Stomach smooth muscle (tissue), 2 donors: ENCODE measurements around the gene DLG4.
"Not testable (repeated sequence)": the region's sequence is repeated elsewhere in the genome, so short reads cannot be mapped to it uniquely, and the experiment has no call there.

ENCODE experiments used
- H3K27ac ChIP-seq: one replicate; pipeline ENCODE4 v1.7.0; 2013; ENCODE audit warnings: mild to moderate bottlenecking, low read length, inconsistent platforms
- H3K27me3 ChIP-seq, 2 donors: one replicate each; pipeline ENCODE4 v1.7.0; 2013; ENCODE audit warnings: low read length in 2 of 2; ENCODE audit not compliant: insufficient read depth in 2 of 2, control insufficient read depth in 1 of 2
- H3K36me3 ChIP-seq, 2 donors: one replicate each; pipeline ENCODE4 v1.7.0; 2013; ENCODE audit warnings: low read length in 2 of 2; ENCODE audit not compliant: control insufficient read depth in 2 of 2, insufficient read depth in 2 of 2
- H3K4me1 ChIP-seq: one replicate; pipeline ENCODE4 v1.7.0; 2013; ENCODE audit warnings: low read length; ENCODE audit not compliant: control insufficient read depth, insufficient read depth
- H3K4me3 ChIP-seq, 2 donors: one replicate each; pipeline ENCODE4 v1.7.0; 2013; ENCODE audit warnings: low read length in 2 of 2
- H3K9ac ChIP-seq, 2 donors: one replicate each; pipeline ENCODE4 v1.7.0; 2013; ENCODE audit warnings: low read length in 2 of 2, mild to moderate bottlenecking in 1 of 2
- H3K9me3 ChIP-seq, 2 donors: one replicate each; pipeline ENCODE4 v1.7.0; 2013; ENCODE audit warnings: low read length in 2 of 2; ENCODE audit not compliant: control insufficient read depth in 2 of 2
- donor health status: healthy.
- donor health status: Pancreatic carcinoma.

DLG4 gene

DNA sequence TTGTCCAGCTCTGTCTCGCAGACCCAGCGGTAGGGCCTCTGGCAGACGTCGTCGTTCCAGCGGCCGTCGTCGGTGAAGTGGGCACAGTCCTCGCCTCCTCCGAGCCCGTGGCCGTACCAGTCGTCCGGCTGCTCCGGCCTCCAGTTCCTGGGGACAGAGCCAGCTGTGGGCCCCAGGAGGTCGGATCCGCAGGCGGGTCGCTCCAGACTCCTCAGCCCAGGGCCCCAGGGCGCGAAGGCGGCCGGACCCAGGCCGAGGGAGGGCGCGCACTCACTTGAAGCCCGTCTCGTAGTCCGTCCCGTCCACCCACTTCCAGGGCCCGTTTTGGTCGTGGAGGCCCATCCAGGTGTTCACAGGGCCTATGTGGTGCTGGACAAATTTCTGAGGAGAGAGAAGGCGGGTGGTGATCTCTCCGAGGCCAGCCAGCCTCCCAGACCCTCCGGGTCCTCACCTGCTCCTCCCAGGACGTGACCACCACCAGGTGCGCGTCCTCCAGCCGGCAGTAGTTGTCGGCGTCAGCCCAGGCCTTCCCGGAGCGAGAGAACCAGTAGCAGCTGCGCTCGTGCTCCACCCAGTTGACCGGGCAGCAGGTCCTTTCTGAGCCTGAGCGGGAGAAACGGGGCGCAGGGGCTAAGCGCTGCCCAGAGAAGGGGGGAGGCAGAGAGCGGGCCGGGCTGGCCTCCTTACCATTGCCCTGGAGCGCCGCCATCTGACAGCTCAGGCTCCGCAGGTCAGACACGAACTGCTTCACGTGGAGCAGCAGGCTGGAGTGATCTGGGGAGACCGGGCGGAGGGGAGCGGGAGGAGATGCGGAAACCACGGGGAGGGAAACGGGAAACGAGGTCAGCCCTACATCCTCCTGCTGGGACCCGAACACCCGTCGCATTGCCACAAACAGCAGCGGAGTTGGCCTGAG is 45.7 kb downstream of the DLG4 start:
- Histone ChIP-seq H3K4me3 (peak overlapping the region in 1 of 2 donors; percentile 49), H3K27me3 (peaks cover 36 to 41% of the 10 kb centered on the region in 2 donors), H3K9me3 (no peaks in the 10 kb centered on the region), H3K4me1 (peaks cover 19% of the 10 kb centered on the region), H3K36me3 (no peaks in the 10 kb centered on the region), H3K9ac (no peak overlapping the region), H3K27ac (no peak overlapping the region)

DNA sequence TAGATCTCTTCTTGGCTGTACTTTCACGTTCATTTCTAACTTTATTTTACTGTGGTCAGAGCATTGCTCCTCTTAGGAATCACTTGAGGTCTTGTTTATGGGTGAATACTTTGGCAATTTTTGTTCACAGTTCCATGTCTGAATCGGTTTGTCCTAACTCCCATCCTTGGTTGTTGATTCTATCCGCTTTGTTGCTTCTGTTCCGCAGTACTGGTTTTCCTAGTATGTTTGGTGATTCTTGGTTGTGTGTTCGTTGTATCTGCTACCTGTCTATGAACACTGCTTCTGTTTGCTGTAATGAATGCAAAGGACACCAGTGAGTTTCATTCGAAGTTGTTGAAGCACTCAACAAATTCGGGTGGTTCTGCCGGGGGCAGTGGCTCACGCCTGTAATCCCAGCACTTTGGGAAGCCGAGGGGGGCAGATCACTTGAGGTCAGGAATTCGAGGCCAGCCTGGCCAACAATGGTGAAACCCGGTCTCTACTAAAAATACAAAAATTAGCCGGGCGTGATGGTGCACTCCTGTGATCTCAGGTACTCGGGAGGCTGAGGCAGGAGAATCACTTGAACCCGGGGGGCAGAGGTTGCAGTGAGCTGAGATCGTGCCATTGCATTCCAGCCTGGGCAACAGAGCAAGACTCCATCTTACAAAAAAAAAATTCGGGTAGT is 47.0 kb downstream of the DLG4 start:
- H3K36me3 ChIP-seq, H3K4me3 ChIP-seq, H3K9ac ChIP-seq, H3K9me3 ChIP-seq, H3K27ac ChIP-seq: not testable (repeated sequence)
- H3K27me3 ChIP-seq = peaks cover 28 to 34% of the 10 kb centered on the region in 2 donors
- H3K4me1 ChIP-seq = peaks cover 12% of the 10 kb centered on the region

- H3K27ac ChIP-seq, H3K36me3 ChIP-seq, H3K4me3 ChIP-seq, H3K4me1 ChIP-seq, H3K9me3 ChIP-seq, H3K9ac ChIP-seq: not testable (repeated sequence)
- H3K27me3 ChIP-seq = peaks cover 8 to 13% of the 10 kb centered on the region in 2 donors
Observed at GRCh38 chr17:7169565-7169908, 50.1 kb downstream of the DLG4 start.

- H3K9me3 ChIP-seq, H3K27me3 ChIP-seq, H3K4me3 ChIP-seq, H3K9ac ChIP-seq, H3K27ac ChIP-seq, H3K4me1 ChIP-seq, H3K36me3 ChIP-seq: not testable (repeated sequence)
Observed at GRCh38 chr17:7168841-7169564, 50.6 kb downstream of the DLG4 start.

DNA sequence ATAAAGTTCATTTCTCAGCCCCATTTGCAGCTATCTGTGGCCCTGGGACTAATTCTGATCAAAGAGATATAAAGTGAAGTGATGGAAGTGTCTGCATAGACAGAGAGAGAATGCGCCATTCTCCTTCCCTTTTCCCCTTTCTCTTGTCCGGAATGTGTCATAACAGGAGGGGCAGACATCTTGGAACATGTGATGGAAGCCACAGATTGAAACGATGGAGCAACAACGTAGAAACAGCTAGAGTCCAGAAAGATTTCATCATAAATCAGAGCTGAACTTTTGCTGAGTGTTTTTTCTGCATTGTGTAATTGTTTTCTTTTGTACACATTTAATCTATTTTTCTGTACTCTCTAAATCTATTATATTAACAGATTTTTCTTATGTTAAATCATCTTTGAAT is 51.8 kb downstream of the DLG4 start:
- H3K9ac ChIP-seq = no peak overlapping the region
- no peaks in the 10 kb centered on the region for H3K4me1 ChIP-seq
- no peak overlapping the region for H3K27ac ChIP-seq
- H3K36me3 ChIP-seq = no peaks in the 10 kb centered on the region
- no peak overlapping the region for H3K4me3 ChIP-seq
- no peaks in the 10 kb centered on the region for H3K9me3 ChIP-seq
- peaks cover 0 to 4% of the 10 kb centered on the region in 2 donors for H3K27me3 ChIP-seq

DNA sequence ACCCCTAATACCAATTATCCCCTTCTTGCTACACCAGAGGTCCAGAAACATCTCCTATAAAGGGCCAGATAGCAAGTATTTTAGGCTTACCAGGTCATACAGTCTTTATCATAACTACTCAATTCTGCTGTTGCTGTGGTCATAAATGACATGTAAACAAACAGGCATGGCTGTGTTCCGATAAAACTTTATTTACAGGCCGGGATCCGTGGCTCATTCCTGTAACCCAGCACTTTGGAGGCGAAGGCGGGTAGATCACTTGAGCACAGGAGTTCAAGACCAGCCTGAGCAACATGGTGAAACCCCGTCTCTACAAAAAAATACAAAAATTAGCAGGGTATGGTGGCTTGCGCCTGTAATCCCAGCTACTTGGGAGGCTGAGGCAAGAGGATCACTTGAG is 52.8 kb downstream of the DLG4 start:
- Histone ChIP-seq H3K9me3 (no peaks in the 10 kb centered on the region), H3K4me1 (no peaks in the 10 kb centered on the region), H3K4me3 (no peak overlapping the region), H3K27ac (no peak overlapping the region), H3K9ac (no peak overlapping the region), H3K36me3 (no peaks in the 10 kb centered on the region), H3K27me3 (peaks cover 0 to 4% of the 10 kb centered on the region in 2 donors)

- H3K9ac ChIP-seq, H3K27ac ChIP-seq, H3K9me3 ChIP-seq, H3K4me1 ChIP-seq, H3K27me3 ChIP-seq, H3K36me3 ChIP-seq, H3K4me3 ChIP-seq: not testable (repeated sequence)
Observed at GRCh38 chr17:7159571-7159970, 60.1 kb downstream of the DLG4 start.

DNA sequence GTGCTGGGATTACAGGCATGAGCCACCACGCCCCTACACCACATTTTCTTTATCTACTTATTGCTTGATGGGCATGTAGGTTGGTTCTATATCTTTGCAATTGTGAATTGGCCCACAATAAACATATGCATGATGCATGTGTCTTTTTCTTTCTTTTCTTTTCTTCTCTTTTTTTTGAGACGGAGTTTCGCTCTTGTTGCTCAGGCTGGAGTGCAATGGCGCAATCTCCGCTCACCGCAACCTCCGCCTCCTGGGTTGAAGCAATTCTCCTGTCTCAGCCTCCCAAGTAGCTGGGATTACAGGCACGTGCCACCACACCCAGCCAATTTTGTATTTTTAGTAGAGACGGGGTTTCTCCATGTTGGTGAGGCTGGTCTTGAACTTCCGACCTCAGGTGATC is 61.2 kb downstream of the DLG4 start:
- not testable (repeated sequence) for H3K4me1 ChIP-seq

DNA sequence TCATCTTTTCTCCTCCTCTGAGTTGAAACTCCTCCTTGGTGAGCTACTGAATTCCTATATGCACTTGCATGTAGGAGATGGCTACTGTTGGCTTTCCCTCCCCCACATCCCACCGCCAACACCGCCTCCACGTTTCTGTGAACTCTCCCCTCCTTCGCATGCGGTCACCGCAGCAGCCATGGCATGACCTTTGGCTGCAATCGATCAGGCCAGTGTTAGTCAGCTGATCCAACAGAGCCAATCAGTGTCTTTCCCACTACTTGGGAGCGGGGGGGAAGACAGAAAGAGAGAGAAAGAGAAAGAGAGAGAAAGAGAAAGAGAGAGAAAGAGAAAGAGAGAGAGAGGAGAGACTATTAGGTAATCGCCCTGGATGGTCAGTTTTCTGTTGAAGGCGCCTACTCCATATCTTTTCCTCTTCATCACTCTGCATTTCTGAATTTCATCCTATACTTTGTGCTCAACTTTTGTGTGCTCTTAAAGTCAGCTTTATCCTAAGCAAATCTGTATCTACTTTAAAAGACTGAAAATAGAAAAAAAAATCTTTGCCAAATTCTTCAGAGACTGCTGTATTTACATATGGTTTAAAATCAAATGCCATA is 63.2 kb downstream of the DLG4 start:
- H3K9ac ChIP-seq = no peak overlapping the region
- H3K4me3 ChIP-seq = no peak overlapping the region
- H3K27ac ChIP-seq = no peak overlapping the region
- no peaks in the 10 kb centered on the region for H3K4me1 ChIP-seq
- H3K27me3 ChIP-seq = peaks cover 2 to 5% of the 10 kb centered on the region in 2 donors
- H3K36me3 ChIP-seq = no peaks in the 10 kb centered on the region
- H3K9me3 ChIP-seq = no peaks in the 10 kb centered on the region

More for the DNA sequence above, 61.2 kb downstream of the DLG4 start:
- not testable (repeated sequence) for H3K4me3 ChIP-seq, H3K27me3 ChIP-seq, H3K27ac ChIP-seq, H3K36me3 ChIP-seq, H3K9ac ChIP-seq, H3K9me3 ChIP-seq

DNA sequence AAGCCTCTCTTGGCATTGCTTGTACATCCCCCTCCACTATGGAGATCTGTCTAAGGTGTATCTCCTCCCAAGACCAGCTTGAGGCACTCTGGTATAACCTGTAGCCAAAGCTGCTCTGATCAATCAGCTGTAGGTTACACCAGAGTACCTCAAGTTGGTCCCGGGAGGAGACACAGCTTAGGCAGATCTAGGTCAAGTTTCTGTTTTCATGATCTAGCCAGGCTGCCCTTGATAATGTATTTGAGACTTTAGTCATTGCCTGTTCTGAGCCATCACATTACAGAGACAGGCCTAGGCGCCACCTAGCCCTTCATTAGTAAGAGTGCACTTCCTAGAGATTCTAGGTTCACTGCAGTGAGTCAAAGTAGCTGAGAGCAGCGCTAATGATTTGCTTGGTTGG is 71.9 kb downstream of the DLG4 start:
- no peaks in the 10 kb centered on the region for H3K4me1 ChIP-seq
- peaks cover 2 to 3% of the 10 kb centered on the region in 2 donors for H3K27me3 ChIP-seq
- H3K27ac ChIP-seq = no peak overlapping the region
- no peak overlapping the region for H3K4me3 ChIP-seq
- no peaks in the 10 kb centered on the region for H3K36me3 ChIP-seq
- no peak overlapping the region for H3K9ac ChIP-seq
- no peaks in the 10 kb centered on the region for H3K9me3 ChIP-seq
